Body of pancreas (tissue), 4 donors: ENCODE measurements around the gene ANKRD36. TPM values are rescaled to one million over a fixed set of nuclear protein-coding genes. Genes with fewer than 3 reads are reported as not detected.
"Not testable (repeated sequence)": the region's sequence is repeated elsewhere in the genome, so short reads cannot be mapped to it uniquely, and the experiment has no call there.

ENCODE experiments used
- ATAC-seq: fragments of 150-250 bp; one replicate; pipeline ENCODE4 v1.9.1; 2016
- DNase-seq, 4 donors: peaks; one replicate each; pipeline ENCODE4 v3.0.0-alpha.2; 2019
- H3K27ac ChIP-seq, 4 donors: fragments of 200-600 bp; sonication (generic); 1 replicate in 3 of 4; 2 replicates in 1 of 4; pipeline versions ENCODE4 v1.5.1 to v1.6.1; 2016 to 2019; ENCODE audit warnings: mild to moderate bottlenecking in 1 of 4, mixed read lengths in 1 of 4, moderate library complexity in 1 of 4
- H3K27me3 ChIP-seq, 2 donors: fragments of 200-600 bp; sonication (generic); one replicate each; pipeline ENCODE4 v1.6.0; 2016; ENCODE audit warnings: mild to moderate bottlenecking in 1 of 2
- H3K36me3 ChIP-seq, 2 donors: fragments of 200-600 bp; sonication (generic); replicated peaks in 1 of 2; 2 replicates each; pipeline ENCODE4 v1.5.1; 2016; ENCODE audit warnings: low read depth in 2 of 2; ENCODE audit not compliant: insufficient read depth in 1 of 2
- H3K4me1 ChIP-seq: fragments of 200-600 bp; sonication (generic); one replicate; pipeline ENCODE4 v1.6.0; 2016
- H3K4me3 ChIP-seq, 2 donors: fragments of 200-600 bp; sonication (generic); 1 replicate in 1 of 2; 2 replicates in 1 of 2; pipeline ENCODE4 v1.5.1; 2016 to 2019
- H3K9me3 ChIP-seq, 3 donors: fragments of 200-600 bp; sonication (generic); 1 replicate in 2 of 3; 2 replicates in 1 of 3; pipeline ENCODE4 v1.5.1; 2016
- CTCF ChIP-seq, 7 experiments: fragments of 450-650 bp in 4 of 7; fragments of 200-600 bp in 3 of 7; sonication (generic) in 3 of 7; IDR thresholded peaks; one replicate each; pipeline ENCODE4 v1.5.1; 2016 to 2019; ENCODE audit warnings: antibody characterized with exemption in 7 of 7
- POLR2A ChIP-seq, 3 donors: fragments of 450-650 bp; IDR thresholded peaks; one replicate each; pipeline ENCODE4 v1.6.1; 2016; ENCODE audit warnings: antibody characterized with exemption in 3 of 3, mild to moderate bottlenecking in 2 of 3
- WGBS, 2 donors: methylation state at CpG; one replicate each; pipeline ENCODE4 v1.1.5; 2017; 5-methylcytosine and 5-hydroxymethylcytosine counted together
- intact Hi-C: fragments of 100-400 bp; cut with DNase I; formaldehyde crosslinking; loops from one replicate; pipeline ENCODE4 v1.15.1; 2023
- total RNA-seq, 2 donors: library from RNA; depleted of rRNA; stranded (reverse); fragments of >200 nt; gene quantifications; one replicate each; pipeline ENCODE4 v1.1.0, GENCODE V29; 2016

ANKRD36 gene
- total RNA-seq, 2 donors from 2014 or later, result 35.0 to 55.7 TPM

DNA sequence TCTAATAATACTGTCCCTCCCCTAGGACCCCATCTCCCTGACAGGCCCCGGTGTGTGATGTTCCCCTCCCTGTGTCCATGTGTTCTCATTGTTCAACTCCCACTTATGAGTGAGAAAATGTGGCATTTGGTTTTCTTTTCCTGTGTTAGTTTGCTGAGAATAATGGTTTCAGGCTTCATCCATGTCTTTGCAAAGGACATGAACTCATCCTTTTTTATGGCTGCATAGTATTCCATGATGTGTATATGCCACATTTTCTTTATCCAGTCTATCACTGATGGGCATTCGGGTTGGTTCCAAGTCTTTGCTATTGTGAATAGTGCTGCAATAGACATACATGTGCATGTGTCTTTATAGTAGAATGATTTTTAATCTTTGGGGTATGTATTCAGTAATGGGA is 55.6 kb downstream of the ANKRD36 start:
- H3K9me3 ChIP-seq, DNase-seq, H3K36me3 ChIP-seq, H3K27me3 ChIP-seq, ATAC-seq, H3K27ac ChIP-seq, H3K4me3 ChIP-seq, H3K4me1 ChIP-seq, intact Hi-C loops: not testable (repeated sequence)
- 58 to 66% methylated on average over 2 of the region's 2 CpGs for WGBS, 2 donors

- 68 to 90% methylated on average over 1 of the region's 1 CpG for WGBS, 2 donors
- H3K36me3 ChIP-seq, H3K4me1 ChIP-seq, H3K9me3 ChIP-seq, DNase-seq, intact Hi-C loops, ATAC-seq, H3K4me3 ChIP-seq, H3K27me3 ChIP-seq, H3K27ac ChIP-seq: not testable (repeated sequence)
Observed at GRCh38 chr2:97180391-97180790, 67.4 kb downstream of the ANKRD36 start.

GRCh38 chr2:97195349-97195748 is 82.4 kb downstream of the ANKRD36 start:
- H3K4me3 ChIP-seq, intact Hi-C loops, H3K27me3 ChIP-seq, DNase-seq, H3K27ac ChIP-seq, ATAC-seq, H3K9me3 ChIP-seq, H3K4me1 ChIP-seq: not testable (repeated sequence)
- peaks cover 3 to 26% of the 10 kb centered on the region in 2 donors for H3K36me3 ChIP-seq
- WGBS, 2 donors, result 50 to 73% methylated on average over 1 of the region's 1 CpG

GRCh38 chr2:97197251-97197650 is 84.3 kb downstream of the ANKRD36 start:
- H3K4me3 ChIP-seq, DNase-seq, H3K9me3 ChIP-seq, intact Hi-C loops, H3K27me3 ChIP-seq, H3K4me1 ChIP-seq, H3K27ac ChIP-seq, ATAC-seq: not testable (repeated sequence)
- peaks cover 0 to 18% of the 10 kb centered on the region in 2 donors for H3K36me3 ChIP-seq
- WGBS, 2 donors, result 96 to 100% methylated on average over 1 of the region's 1 CpG

DNA sequence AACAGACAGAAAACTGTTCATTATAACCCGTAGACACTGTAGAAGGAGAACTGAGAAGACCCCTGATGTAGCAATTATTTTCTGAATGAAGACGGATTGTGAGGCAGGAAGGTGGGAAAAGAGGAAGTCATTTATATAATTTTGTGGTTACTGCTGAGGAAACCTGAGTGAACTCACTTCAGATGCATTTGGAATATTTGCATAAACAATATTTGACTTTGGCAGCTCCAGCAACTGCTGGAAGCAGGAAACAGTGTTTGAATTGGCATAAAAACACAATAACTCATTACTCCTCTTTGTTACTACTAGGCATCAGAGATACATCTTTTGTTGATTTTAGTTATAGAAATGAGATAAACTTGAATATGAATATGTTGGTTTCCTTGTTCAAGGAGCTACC is 87.9 kb downstream of the ANKRD36 start:
- H3K27me3 ChIP-seq, ATAC-seq, H3K27ac ChIP-seq, H3K4me1 ChIP-seq, DNase-seq, H3K9me3 ChIP-seq, H3K4me3 ChIP-seq, intact Hi-C loops: not testable (repeated sequence)
- WGBS, 2 donors, result 56 to 86% methylated on average over 2 of the region's 2 CpGs
- peaks cover 0 to 18% of the 10 kb centered on the region in 2 donors for H3K36me3 ChIP-seq

GRCh38 chr2:97202643-97203250 is 89.8 kb downstream of the ANKRD36 start:
- 83 to 85% methylated on average over 5 of the region's 5 CpGs for WGBS, 2 donors
- H3K9me3 ChIP-seq, intact Hi-C loops, H3K4me3 ChIP-seq, H3K27me3 ChIP-seq, H3K4me1 ChIP-seq, H3K27ac ChIP-seq, ATAC-seq, DNase-seq: not testable (repeated sequence)
- H3K36me3 ChIP-seq, result peaks cover 0 to 11% of the 10 kb centered on the region in 2 donors

DNA sequence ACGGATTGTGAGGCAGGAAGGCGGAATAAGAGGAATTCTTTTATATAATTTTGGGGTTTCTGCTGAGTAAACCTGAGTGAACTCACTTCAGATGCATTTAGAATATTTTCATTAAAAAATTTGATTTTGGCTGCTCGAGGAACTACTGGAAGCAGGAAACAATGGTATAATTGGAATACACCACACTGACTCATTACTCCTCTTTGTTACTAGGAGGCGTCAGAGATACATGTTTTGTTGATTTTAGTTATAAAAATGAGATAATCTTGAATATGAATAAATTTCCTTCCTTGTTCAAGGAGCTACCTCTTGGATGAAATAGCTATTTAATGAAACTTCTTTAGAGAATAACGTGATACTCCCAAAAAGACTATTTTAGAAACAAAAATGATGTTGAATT is 97.4 kb downstream of the ANKRD36 start:
- Histone ChIP-seq H3K27ac (no peak overlapping the region), H3K36me3 (peaks cover 0 to 2% of the 10 kb centered on the region in 2 donors), H3K27me3 (no peaks in the 10 kb centered on the region), H3K4me3 (no peak overlapping the region), H3K4me1 (no peaks in the 10 kb centered on the region), H3K9me3 (no peaks in the 10 kb centered on the region)
- ATAC-seq, result no peak
- intact Hi-C loops, result no loop called here
- WGBS, 2 donors, result 84 to 92% methylated on average over 5 of the region's 5 CpGs
- TF ChIP-seq CTCF (IDR thresholded peaks at IDR 0.05), result no peak
- TF ChIP-seq POLR2A (IDR thresholded peaks at IDR 0.05), result no peak
- DNase-seq, result no peak

- H3K9me3 ChIP-seq, H3K36me3 ChIP-seq, H3K27me3 ChIP-seq, H3K4me3 ChIP-seq, H3K27ac ChIP-seq, H3K4me1 ChIP-seq, ATAC-seq, intact Hi-C loops, DNase-seq: not testable (repeated sequence)
- WGBS, 2 donors, result no CpG with 5 or more reads among the region's 2 CpGs
Observed at GRCh38 chr2:97215025-97215424, 102.1 kb downstream of the ANKRD36 start.

- 93 to 97% methylated on average over 10 of the region's 10 CpGs for WGBS, 2 donors
- intact Hi-C loops, result not testable (repeated sequence)
Observed at GRCh38 chr2:97230848-97231585, 118.1 kb downstream of the ANKRD36 start.

DNA sequence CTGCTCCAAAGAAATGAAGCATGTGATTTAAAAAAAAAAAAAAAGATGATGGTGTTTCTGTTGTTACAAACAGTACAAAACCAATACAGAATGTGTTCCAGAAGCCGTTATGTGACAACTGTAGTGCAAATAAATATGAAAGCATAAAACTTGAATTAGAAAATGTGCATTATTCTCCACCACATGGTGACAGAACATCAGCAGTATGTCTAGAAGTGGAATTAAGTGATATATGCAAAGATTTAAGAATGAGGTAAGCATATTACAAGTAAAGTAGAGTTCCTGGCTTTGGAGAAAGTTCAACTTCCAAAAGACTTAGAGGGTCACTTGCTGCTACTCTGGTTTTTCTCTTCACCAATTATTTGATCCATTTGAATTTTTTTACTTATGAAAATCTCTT is 120.0 kb downstream of the ANKRD36 start:
- intact Hi-C loops, H3K27ac ChIP-seq, H3K9me3 ChIP-seq, DNase-seq, ATAC-seq, H3K4me1 ChIP-seq, H3K36me3 ChIP-seq, H3K4me3 ChIP-seq, H3K27me3 ChIP-seq: not testable (repeated sequence)
- 100% methylated on average over 1 of the region's 1 CpG; no CpG with 5 or more reads in 1 of the 2 donors for WGBS, 2 donors

More at GRCh38 chr2:97230848-97231585, 118.1 kb downstream of the ANKRD36 start:
- DNase-seq, H3K27me3 ChIP-seq, H3K4me1 ChIP-seq, H3K9me3 ChIP-seq, H3K36me3 ChIP-seq, ATAC-seq, H3K27ac ChIP-seq, H3K4me3 ChIP-seq: not testable (repeated sequence)
